ENCODE data around the gene CCDC6.

DNA sequence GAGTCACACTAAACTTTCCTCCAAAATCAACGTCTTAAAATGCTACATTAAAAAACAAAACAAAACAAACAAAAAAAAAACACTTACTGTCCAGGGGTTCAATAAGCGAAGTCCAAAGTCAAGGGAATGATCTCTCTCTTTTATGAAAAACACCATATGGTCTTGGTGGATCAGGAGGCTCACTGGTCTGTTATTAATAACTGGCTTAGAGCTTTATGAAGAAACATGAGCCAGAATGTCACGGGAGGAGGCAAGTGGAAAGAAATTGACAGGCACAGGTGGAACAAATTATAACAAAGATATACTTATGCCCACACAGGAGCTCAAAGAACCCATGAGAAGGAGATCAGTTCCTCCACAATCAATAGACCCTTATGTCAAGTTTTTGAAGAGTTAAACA is 153.1 kb downstream of the CCDC6 start, which contains the start of gene MRLN:
- TF ChIP-seq POLR2A (IDR thresholded peaks at IDR 0.05): no peak
- TF ChIP-seq, protein P1, sequence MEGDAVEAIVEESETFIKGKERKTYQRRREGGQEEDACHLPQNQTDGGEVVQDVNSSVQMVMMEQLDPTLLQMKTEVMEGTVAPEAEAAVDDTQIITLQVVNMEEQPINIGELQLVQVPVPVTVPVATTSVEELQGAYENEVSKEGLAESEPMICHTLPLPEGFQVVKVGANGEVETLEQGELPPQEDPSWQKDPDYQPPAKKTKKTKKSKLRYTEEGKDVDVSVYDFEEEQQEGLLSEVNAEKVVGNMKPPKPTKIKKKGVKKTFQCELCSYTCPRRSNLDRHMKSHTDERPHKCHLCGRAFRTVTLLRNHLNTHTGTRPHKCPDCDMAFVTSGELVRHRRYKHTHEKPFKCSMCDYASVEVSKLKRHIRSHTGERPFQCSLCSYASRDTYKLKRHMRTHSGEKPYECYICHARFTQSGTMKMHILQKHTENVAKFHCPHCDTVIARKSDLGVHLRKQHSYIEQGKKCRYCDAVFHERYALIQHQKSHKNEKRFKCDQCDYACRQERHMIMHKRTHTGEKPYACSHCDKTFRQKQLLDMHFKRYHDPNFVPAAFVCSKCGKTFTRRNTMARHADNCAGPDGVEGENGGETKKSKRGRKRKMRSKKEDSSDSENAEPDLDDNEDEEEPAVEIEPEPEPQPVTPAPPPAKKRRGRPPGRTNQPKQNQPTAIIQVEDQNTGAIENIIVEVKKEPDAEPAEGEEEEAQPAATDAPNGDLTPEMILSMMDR (IDR thresholded peaks at IDR 0.05): no peak
